SK-N-MC (cell line): Measurements from ENCODE around the gene POU5F1.
"Not testable (repeated sequence)": the region's sequence is repeated elsewhere in the genome, so short reads cannot be mapped to it uniquely, and the experiment has no call there.

Experiments used
- DNase-seq: peaks from one replicate; pipeline ENCODE4 v3.0.0-alpha.2; 2011; ENCODE audit warnings: low read depth, low spot score
- H3K27ac ChIP-seq: fragments of 200-600 bp; sonication (generic); 2 replicates; pipeline ENCODE4 v1.5.1; 2016; ENCODE audit warnings: mixed run types
- H3K36me3 ChIP-seq: fragments of 200-600 bp; sonication (generic); 2 replicates; pipeline ENCODE4 v1.6.1; 2017; ENCODE audit warnings: antibody characterized with exemption, low read length, mixed read lengths; ENCODE audit not compliant: insufficient read depth
- H3K4me3 ChIP-seq: fragments of 200-600 bp; sonication (generic); 2 replicates; pipeline ENCODE4 v1.5.1; 2016
- H3K9ac ChIP-seq: fragments of 200-600 bp; sonication (generic); 2 replicates; pipeline ENCODE4 v1.8.0; 2017; ENCODE audit warnings: mixed run types, mixed read lengths; ENCODE audit not compliant: insufficient read length
- H3K9me3 ChIP-seq: fragments of 200-600 bp; sonication (generic); 2 replicates; pipeline ENCODE4 v1.6.1; 2017; ENCODE audit warnings: low read depth, mild to moderate bottlenecking, antibody characterized with exemption, low read length, moderate library complexity, mixed read lengths
- EZH2 ChIP-seq: fragments of 200-600 bp; sonication (generic); IDR thresholded peaks from one replicate; pipeline ENCODE4 v1.6.1; 2017; ENCODE audit warnings: antibody characterized with exemption
- FOXP2 ChIP-seq: optimal IDR thresholded peaks from 2 replicates; pipeline ENCODE3; 2011; ENCODE audit warnings: mild to moderate bottlenecking, moderate library complexity; ENCODE audit not compliant: insufficient read depth; ENCODE audit errors: extremely low read length, control extremely low read depth
- POLR2AphosphoS5 ChIP-seq: IDR thresholded peaks from 2 replicates; pipeline ENCODE4 v1.6.1; 2012; ENCODE audit warnings: mild to moderate bottlenecking, low read depth, low read length, borderline replicate concordance

The POU5F1 gene

DNA sequence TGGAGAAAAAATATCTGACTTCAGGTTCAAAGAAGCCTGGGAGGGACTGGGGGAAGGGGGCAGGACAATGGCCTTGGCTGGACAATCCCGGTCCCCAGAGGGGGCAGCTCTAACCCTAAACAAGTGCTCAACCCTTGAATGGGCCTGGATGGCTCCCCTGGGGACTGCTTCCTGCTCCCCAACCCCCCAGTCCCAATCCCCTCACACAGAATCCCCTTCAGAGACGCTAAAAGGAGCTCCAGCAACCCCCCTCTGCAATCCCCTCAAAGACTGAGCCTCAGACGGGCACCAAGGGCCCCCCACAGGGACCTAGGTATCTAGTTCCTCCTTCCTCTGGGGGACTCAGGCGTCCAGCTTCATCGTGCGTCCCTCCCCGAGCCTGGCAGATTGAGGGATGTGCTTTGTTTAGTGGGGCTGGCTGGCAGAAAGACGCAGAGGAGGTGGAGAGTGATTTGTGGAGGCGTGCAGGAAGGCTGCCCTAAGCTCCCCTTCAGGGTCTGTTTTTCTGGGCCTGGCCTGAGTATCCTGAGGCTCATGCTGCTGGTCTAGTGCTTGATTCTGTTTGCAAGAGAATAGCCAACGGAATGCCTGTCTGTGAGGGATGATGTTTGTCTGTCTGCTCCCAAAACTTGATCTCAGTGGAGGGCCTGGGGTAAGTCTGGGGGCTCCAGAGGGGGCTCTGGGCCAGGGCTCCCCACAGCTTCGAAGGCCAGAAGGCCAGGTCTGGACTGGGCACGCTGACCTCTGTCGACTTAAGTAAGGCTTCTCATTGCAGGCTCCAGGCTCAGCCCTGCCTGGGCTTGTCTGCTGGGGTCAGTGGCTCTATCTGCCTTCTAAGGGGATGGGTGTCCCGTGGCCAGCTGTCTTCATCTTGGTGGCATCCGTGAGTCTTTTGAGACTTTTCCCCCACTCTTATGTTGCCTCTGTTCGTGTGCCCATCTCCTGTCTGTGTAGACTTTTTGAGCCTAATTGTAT lies 1.7 kb upstream of the POU5F1 start:
- H3K27ac ChIP-seq, result no peak overlapping the region
- no peak overlapping the region for H3K4me3 ChIP-seq
- DNase-seq, result no peak
- H3K36me3 ChIP-seq, result no peaks in the 10 kb centered on the region
- H3K9ac ChIP-seq, result no peak overlapping the region
- H3K9me3 ChIP-seq, result no peaks in the 10 kb centered on the region
- no peak for TF ChIP-seq EZH2
- no peak for TF ChIP-seq FOXP2
- TF ChIP-seq POLR2AphosphoS5, result no peak

GRCh38 chr6:31170987-31171671 lies 647 bp upstream of the POU5F1 start:
- no peak for DNase-seq
- Histone ChIP-seq H3K27ac (no peak overlapping the region), H3K9ac (no peak overlapping the region), H3K36me3 (no peaks in the 10 kb centered on the region), H3K4me3 (no peak overlapping the region), H3K9me3 (no peaks in the 10 kb centered on the region)
- TF ChIP-seq EZH2 (no peak), POLR2AphosphoS5 (no peak), FOXP2 (no peak)

DNA sequence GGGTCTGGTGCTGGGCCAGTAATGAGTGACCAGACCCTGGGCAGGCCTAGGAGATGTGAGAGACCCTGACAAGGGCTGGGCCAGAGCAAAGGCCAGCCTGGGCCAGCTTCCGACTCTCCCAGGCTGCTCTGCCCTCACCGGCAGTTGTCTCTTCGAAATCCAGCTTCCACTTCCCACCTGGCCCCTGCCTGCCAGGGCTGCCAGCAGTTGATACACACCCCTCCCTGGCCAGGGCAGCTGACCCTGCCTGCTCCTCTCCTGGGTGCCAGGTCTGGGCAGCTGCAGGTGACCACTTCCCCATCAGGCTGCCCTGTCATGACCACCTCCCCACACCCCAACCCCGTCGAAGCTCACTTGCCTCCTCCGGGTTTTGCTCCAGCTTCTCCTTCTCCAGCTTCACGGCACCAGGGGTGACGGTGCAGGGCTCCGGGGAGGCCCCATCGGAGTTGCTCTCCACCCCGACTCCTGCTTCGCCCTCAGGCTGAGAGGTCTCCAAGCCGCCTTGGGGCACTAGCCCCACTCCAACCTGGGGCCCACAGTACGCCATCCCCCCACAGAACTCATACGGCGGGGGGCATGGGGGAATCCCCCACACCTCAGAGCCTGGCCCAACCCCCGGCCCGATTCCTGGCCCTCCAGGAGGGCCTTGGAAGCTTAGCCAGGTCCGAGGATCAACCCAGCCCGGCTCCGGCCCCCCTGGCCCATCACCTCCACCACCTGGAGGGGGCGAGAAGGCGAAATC lies 453 bp downstream of the POU5F1 start:
- DNase-seq, H3K9ac ChIP-seq, H3K4me3 ChIP-seq, H3K27ac ChIP-seq, H3K36me3 ChIP-seq, H3K9me3 ChIP-seq: not testable (repeated sequence)

GRCh38 chr6:31169123-31169857 lies 1.2 kb downstream of the POU5F1 start:
- no peaks in the 10 kb centered on the region for H3K9me3 ChIP-seq
- H3K9ac ChIP-seq, result no peak overlapping the region
- no peak overlapping the region for H3K27ac ChIP-seq
- DNase-seq, result no peak
- H3K4me3 ChIP-seq, result no peak overlapping the region
- no peaks in the 10 kb centered on the region for H3K36me3 ChIP-seq
- TF ChIP-seq EZH2 (no peak), POLR2AphosphoS5 (no peak), FOXP2 (no peak)

GRCh38 chr6:31168606-31169005 lies 1.9 kb downstream of the POU5F1 start:
- DNase-seq, result no peak
- H3K36me3 ChIP-seq, result no peaks in the 10 kb centered on the region
- H3K9me3 ChIP-seq, result no peaks in the 10 kb centered on the region
- no peak overlapping the region for H3K27ac ChIP-seq
- TF ChIP-seq POLR2AphosphoS5 (no peak), EZH2 (no peak), FOXP2 (no peak)
- H3K4me3 ChIP-seq, result no peak overlapping the region
- H3K9ac ChIP-seq, result no peak overlapping the region

- Histone ChIP-seq H3K36me3 (peaks cover 6% of the 10 kb centered on the region; the same call in 1 of the 2 replicates), H3K4me3 (no peak overlapping the region), H3K27ac (no peak overlapping the region), H3K9ac (no peak overlapping the region), H3K9me3 (no peaks in the 10 kb centered on the region)
- no peak for TF ChIP-seq FOXP2
- TF ChIP-seq EZH2, result no peak
- no peak for TF ChIP-seq POLR2AphosphoS5
- DNase-seq, result no peak
These were observed 4.5 kb downstream of the POU5F1 start for GRCh38 chr6:31165986-31166385.

GRCh38 chr6:31165064-31165832 lies 5.2 kb downstream of the POU5F1 start:
- not testable (repeated sequence) for H3K9ac ChIP-seq, H3K4me3 ChIP-seq, H3K36me3 ChIP-seq, DNase-seq, H3K9me3 ChIP-seq, H3K27ac ChIP-seq

DNA sequence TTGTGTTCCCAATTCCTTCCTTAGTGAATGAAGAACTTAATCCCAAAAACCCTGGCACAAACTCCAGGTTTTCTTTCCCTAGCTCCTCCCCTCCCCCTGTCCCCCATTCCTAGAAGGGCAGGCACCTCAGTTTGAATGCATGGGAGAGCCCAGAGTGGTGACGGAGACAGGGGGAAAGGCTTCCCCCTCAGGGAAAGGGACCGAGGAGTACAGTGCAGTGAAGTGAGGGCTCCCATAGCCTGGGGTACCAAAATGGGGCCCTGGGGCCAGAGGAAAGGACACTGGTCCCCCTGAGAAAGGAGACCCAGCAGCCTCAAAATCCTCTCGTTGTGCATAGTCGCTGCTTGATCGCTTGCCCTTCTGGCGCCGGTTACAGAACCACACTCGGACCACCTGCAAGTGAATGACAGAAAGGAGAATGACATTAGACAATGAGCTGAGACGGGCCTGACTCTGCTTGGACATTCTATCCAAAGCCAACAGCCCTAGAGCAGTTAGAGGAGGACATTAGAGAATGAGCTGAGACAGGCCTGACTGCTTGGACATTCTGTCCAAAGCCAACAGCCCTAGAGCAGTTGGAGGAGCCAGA lies 5.9 kb downstream of the POU5F1 start:
- not testable (repeated sequence) for H3K27ac ChIP-seq, DNase-seq, H3K9me3 ChIP-seq, H3K9ac ChIP-seq, H3K4me3 ChIP-seq, H3K36me3 ChIP-seq
